Right cardiac atrium (tissue), 5 donors: Measurements from ENCODE around the gene ADRM1. TPM values are rescaled to one million over a fixed set of nuclear protein-coding genes. Genes with fewer than 3 reads are reported as not detected.

Source experiments
- ATAC-seq, 2 donors: fragments of 200-7000 bp; cut with Tn5 transposase; one replicate each; pipeline versions ENCODE4 v1.8.0 to v1.9.1; 2020; ENCODE audit warnings: moderate library complexity in 2 of 2, mild to moderate bottlenecking in 1 of 2
- DNase-seq, 3 donors: peaks; one replicate each; pipeline ENCODE4 v3.0.0-alpha.2; 2020
- H3K27ac ChIP-seq: one replicate; pipeline ENCODE4 v1.5.1; 2013; ENCODE audit warnings: mild to moderate bottlenecking, low read length, control low read depth, moderate library complexity
- H3K27me3 ChIP-seq: one replicate; pipeline ENCODE4 v1.6.1; 2013; ENCODE audit not compliant: control insufficient read depth, insufficient read depth
- H3K4me1 ChIP-seq: one replicate; pipeline ENCODE4 v1.6.1; 2013; ENCODE audit warnings: low read length; ENCODE audit not compliant: control insufficient read depth, insufficient read depth
- H3K4me3 ChIP-seq: one replicate; pipeline ENCODE4 v1.5.1; 2013; ENCODE audit warnings: low read length, control low read depth
- H3K9me3 ChIP-seq: one replicate; pipeline ENCODE4 v1.6.1; 2013; ENCODE audit warnings: low read length; ENCODE audit not compliant: control insufficient read depth
- WGBS: extraction: QIAGEN DNeasy Blood & Tissue Kit; methylation state at CpG from one replicate; pipeline ENCODE4 v1.1.7; 2013; 5-methylcytosine and 5-hydroxymethylcytosine counted together
- intact Hi-C, 4 donors: fragments of 100-400 bp; cut with DNase I; formaldehyde crosslinking; loops; one replicate each; pipeline versions ENCODE4 v1.11.0 to v1.14.0; 2022 to 2023
- polyA plus RNA-seq: library from polyadenylated mRNA; stranded (reverse); fragments of 200-250 nt; gene quantifications from one replicate; pipeline ENCODE4 v1.2.3, GENCODE V29; 2013
- total RNA-seq, 4 donors: library from RNA; stranded (reverse); fragmentation: NEBNext Ultra II Directional; extraction: Animal tissue kit (Norgen Biotek cat#: 25700); gene quantifications; one replicate each; pipeline ENCODE4 v1.2.1, GENCODE V29; 2021
- donor health status: healthy with polysubstance abuse.
- donor health status: DM: no; HTN: yes; CAD: no.
- donor health status: DM: no; HTN: no; CAD: no.
- donor health status: DM: no; HTN: yes; CAD: no; lungs with severe emphysema.
- donor health status: DM: yes; HTN: yes; CAD: no.

Gene ADRM1
- total and polyA plus RNA-seq, 5 donors = 65.0 to 87.5 (median 74.2) TPM

DNA sequence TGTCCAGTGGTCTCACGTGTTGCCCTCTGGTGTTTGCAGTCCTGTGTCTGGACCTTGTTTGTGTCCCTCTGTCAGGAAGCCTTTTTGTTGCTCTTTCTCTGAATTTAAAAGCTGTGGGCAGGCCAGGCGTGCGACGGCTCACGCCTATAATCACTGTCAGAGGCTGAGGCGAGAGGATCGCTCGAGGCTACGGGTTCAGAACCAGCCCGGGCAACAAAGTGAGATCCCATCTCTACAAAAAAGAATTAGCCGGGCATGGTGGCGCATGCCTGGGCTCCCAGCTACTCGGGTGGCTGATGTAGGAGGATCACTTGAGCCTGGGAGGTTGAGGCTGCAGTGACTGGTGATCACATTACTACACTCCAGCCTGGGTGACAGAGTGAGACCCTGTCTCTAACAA lies 35.9 kb upstream of the ADRM1 start:
- Histone ChIP-seq H3K27ac (no peak overlapping the region), H3K4me3 (no peak overlapping the region), H3K4me1 (no peaks in the 10 kb centered on the region), H3K9me3 (no peaks in the 10 kb centered on the region), H3K27me3 (no peaks in the 10 kb centered on the region)
- no peak for ATAC-seq
- DNase-seq = peak in 1 of 3 donors; percentile 23
- WGBS = 94% methylated on average over 13 of the region's 13 CpGs
- intact Hi-C loops = no loop called here

- DNase-seq (peak in 1 of 3 donors; percentile 43), ATAC-seq (peak; percentile 67 to 68)
- Histone ChIP-seq H3K27ac (no peak overlapping the region), H3K27me3 (no peaks in the 10 kb centered on the region), H3K4me1 (no peaks in the 10 kb centered on the region), H3K9me3 (no peaks in the 10 kb centered on the region), H3K4me3 (no peak overlapping the region)
- WGBS = 82% methylated on average over 10 of the region's 10 CpGs
- intact Hi-C loops = no loop called here
Observed at GRCh38 chr20:62267543-62267942, 35.3 kb upstream of the ADRM1 start.

DNA sequence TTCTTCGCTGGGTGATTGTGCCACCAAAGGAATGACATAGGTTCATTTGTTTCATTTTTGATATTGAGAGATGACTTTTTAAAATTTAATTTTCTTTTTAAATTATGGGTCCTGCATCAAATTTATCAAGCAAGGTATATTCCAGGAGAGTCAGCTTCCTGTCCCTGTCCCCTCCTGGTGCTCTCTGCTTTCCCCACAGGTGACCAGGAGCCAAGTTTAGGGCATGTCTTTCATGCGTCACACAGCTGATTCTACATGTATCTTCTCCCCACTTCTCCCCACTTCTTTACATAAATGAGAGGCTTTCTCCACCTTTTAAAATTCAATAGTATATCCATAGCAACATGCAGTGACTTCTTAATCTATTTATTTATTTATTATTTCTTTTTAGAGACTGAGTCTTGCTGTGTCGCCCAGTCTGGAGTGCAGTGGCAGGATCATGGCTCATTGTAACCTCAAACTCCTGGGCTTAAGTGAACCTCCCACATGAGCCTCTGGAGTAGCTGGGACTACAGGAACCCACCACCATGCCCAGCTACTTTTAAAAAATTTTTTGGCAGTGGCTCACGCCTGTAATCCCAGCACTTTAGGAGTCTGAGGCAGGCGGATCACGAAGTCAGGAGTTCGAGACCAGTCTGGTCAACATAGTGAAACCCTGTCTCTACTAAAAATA lies 34.4 kb upstream of the ADRM1 start:
- DNase-seq (no peak), ATAC-seq (no peak)
- no peaks in the 10 kb centered on the region for H3K9me3 ChIP-seq
- intact Hi-C loops = no loop called here
- H3K4me3 ChIP-seq = no peak overlapping the region
- no peaks in the 10 kb centered on the region for H3K27me3 ChIP-seq
- H3K4me1 ChIP-seq = no peaks in the 10 kb centered on the region
- WGBS = 81% methylated on average over 7 of the region's 7 CpGs
- no peak overlapping the region for H3K27ac ChIP-seq

DNA sequence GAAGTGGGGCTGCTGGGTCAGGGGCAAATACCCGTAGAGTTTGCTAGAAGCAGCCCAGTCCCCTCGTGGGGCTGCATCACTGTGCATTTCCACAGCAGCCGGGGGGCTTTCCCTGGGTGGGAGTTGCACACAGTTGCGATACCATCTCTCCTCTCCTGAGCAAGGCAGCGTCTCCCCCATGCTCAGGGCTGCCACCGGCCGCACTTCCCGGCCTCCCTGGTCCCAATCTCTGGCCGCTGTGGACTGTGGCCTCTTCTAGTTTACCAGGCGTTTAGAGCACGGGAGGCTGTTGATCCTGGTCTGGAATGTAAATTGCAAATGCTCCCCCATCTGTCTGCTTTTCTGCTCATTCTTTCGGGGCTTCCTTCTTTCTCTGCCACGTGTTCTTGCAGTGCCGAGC lies 33.4 kb upstream of the ADRM1 start:
- ATAC-seq (no peak), DNase-seq (peak in 1 of 3 donors; percentile 42)
- H3K4me3 ChIP-seq = no peak overlapping the region
- no peaks in the 10 kb centered on the region for H3K27me3 ChIP-seq
- H3K9me3 ChIP-seq = no peaks in the 10 kb centered on the region
- WGBS = 89% methylated on average over 14 of the region's 14 CpGs
- no peaks in the 10 kb centered on the region for H3K4me1 ChIP-seq
- intact Hi-C loops = no loop called here
- H3K27ac ChIP-seq = no peak overlapping the region

DNA sequence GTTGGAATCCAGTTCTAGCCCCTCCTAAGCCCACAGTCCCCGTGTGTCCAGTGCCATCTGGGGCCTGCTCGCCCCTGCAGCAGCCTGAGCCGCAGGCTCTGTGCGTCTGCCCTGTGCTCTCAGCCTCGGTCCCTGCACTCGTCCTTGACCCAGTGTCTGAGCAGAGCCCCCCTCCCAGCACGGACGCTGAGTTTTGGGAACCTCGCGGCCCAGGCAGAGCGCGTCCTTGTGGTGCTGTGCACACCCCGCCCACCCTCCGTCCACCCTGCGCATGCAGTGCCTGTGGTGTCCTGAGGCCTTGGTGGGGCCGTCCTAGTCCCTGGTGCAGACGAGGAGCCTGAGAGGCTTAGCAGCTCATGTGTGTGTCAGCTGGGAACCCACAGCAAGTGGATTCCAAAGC lies 32.9 kb upstream of the ADRM1 start:
- H3K9me3 ChIP-seq = no peaks in the 10 kb centered on the region
- no peak overlapping the region for H3K27ac ChIP-seq
- H3K4me3 ChIP-seq = no peak overlapping the region
- intact Hi-C loops = no loop called here
- DNase-seq = peak in 1 of 3 donors; percentile 54
- ATAC-seq = no peak
- no peaks in the 10 kb centered on the region for H3K27me3 ChIP-seq
- WGBS = 94% methylated on average over 17 of the region's 17 CpGs
- no peaks in the 10 kb centered on the region for H3K4me1 ChIP-seq

- Histone ChIP-seq H3K4me3 (no peak overlapping the region), H3K4me1 (no peaks in the 10 kb centered on the region), H3K27me3 (no peaks in the 10 kb centered on the region), H3K27ac (no peak overlapping the region), H3K9me3 (no peaks in the 10 kb centered on the region)
- DNase-seq (peak in 1 of 3 donors; percentile 47), ATAC-seq (no peak)
- WGBS = 79% methylated on average over 10 of the region's 10 CpGs
- intact Hi-C loops = no loop called here
Observed at GRCh38 chr20:62272200-62272599, 30.6 kb upstream of the ADRM1 start.

GRCh38 chr20:62273416-62273815 lies 29.4 kb upstream of the ADRM1 start:
- DNase-seq = peak in 1 of 3 donors; percentile 22
- Histone ChIP-seq H3K4me1 (no peaks in the 10 kb centered on the region), H3K9me3 (no peaks in the 10 kb centered on the region), H3K27me3 (no peaks in the 10 kb centered on the region), H3K4me3 (no peak overlapping the region), H3K27ac (no peak overlapping the region)
- intact Hi-C loops = no loop called here
- WGBS = 96% methylated on average over 18 of the region's 18 CpGs
- no peak for ATAC-seq

GRCh38 chr20:62274332-62274950 lies 28.4 kb upstream of the ADRM1 start:
- ATAC-seq (peak; percentile 24 to 63), DNase-seq (peak in 1 of 3 donors; percentile 68)
- no peaks in the 10 kb centered on the region for H3K27me3 ChIP-seq
- no peaks in the 10 kb centered on the region for H3K9me3 ChIP-seq
- intact Hi-C loops = no loop called here
- no peak overlapping the region for H3K4me3 ChIP-seq
- H3K27ac ChIP-seq = no peak overlapping the region
- H3K4me1 ChIP-seq = no peaks in the 10 kb centered on the region
- WGBS = 63% methylated on average over 13 of the region's 13 CpGs

DNA sequence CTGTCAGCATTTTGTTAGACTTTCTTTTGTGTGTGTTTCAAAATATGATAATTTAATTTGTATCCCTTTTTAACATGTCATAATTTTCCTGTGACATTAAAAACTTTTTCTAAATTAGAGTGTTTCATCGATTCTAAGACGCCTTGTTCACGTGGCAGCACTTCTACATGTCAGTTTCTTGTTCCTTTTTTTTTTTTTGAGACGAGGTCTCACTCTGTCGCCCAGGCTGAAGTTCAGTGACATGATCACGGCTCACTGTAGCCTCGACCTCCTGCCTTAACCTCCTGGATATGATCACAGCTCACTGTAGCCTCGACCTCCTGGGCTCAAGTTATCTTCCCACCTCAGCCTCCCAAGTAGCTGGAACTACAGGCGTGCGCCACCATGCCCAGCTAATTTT lies 27.6 kb upstream of the ADRM1 start:
- H3K4me3 ChIP-seq = no peak overlapping the region
- intact Hi-C loops = no loop called here
- no peaks in the 10 kb centered on the region for H3K4me1 ChIP-seq
- peak in 1 of 3 donors; percentile 7 for DNase-seq
- no peaks in the 10 kb centered on the region for H3K9me3 ChIP-seq
- ATAC-seq = no peak
- H3K27ac ChIP-seq = no peak overlapping the region
- no peaks in the 10 kb centered on the region for H3K27me3 ChIP-seq
- 94% methylated on average over 10 of the region's 10 CpGs for WGBS

DNA sequence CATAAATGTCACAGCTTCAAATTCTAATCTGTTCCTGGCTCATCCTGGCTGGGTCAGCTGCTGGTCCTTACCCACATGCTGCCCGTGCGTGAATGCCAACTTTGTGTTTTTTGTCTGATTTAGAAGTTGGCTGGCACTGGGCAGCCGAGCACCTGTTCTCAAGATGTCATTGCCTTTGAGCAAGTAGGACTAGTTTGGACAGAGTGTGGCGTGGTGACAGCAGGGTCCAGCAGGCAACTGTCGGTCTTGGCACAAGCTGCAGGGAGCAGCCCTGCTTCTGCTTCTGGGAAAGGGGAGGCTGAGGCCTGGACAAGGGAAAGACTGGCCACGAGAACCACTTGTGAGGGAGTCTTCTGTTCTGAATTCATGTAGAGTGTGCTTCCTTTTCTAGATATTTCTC lies 26.4 kb upstream of the ADRM1 start:
- Histone ChIP-seq H3K9me3 (no peaks in the 10 kb centered on the region), H3K27me3 (no peaks in the 10 kb centered on the region), H3K4me3 (no peak overlapping the region), H3K27ac (peak overlapping the region; percentile 3), H3K4me1 (no peaks in the 10 kb centered on the region)
- intact Hi-C loops = no loop called here
- peak in 1 of 3 donors; percentile 42 for DNase-seq
- ATAC-seq = peak; percentile 28 to 54
- 60% methylated on average over 6 of the region's 6 CpGs for WGBS

DNA sequence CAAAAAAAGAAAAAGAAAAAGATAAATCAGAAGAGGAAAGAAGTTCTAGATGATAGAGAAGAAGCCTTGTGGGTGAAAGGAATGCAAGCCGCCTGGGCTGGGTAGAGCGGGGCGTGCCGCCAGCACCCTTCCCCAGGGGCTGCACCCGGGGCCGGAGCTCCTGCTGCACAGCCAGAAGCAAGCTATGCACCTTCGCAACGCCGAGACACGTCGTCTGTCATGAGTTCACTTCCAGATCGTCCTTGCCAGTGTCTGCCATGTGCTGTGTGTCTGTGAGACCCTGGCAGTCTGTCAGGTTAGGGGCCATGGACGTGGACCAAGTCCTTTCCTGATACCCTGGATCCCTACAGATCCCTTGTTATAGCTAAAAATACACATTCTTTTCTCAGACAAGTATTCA lies 25.5 kb upstream of the ADRM1 start:
- intact Hi-C loops = no loop called here
- H3K27ac ChIP-seq = no peak overlapping the region
- no peak overlapping the region for H3K4me3 ChIP-seq
- H3K9me3 ChIP-seq = no peaks in the 10 kb centered on the region
- H3K27me3 ChIP-seq = no peaks in the 10 kb centered on the region
- whole genome bisulfite sequencing = 61% methylated on average over 13 of the region's 13 CpGs
- ATAC-seq (peak in 1 of 2 donors; percentile 28), DNase-seq (peak in 1 of 3 donors; percentile 59)
- no peaks in the 10 kb centered on the region for H3K4me1 ChIP-seq
